H1 (cell line): ENCODE results near the gene SBNO1. TPM values are rescaled to one million over a fixed set of nuclear protein-coding genes. Genes with fewer than 3 reads are reported as not detected.

ENCODE experiments used
- CTCF ChIA-PET: fragments of 300-600 bp; sonication (Branson Sonifier 250); formaldehyde crosslinking; loops from one replicate; lab custom pipeline; 2021; ENCODE audit not compliant: partially characterized antibody; lab: Charles Lee
- POLR2A ChIA-PET: fragments of 300-600 bp; sonication (Branson Sonifier 250); formaldehyde crosslinking; loops from one replicate; lab custom pipeline; 2021; ENCODE audit warnings: inconsistent platforms; ENCODE audit not compliant: partially characterized antibody; lab: Charles Lee
- DNase-seq, 2 experiments: peaks; one replicate each; pipeline versions ENCODE4 v3.0.0 to v3.0.0-alpha.2; 2010 to 2022; ENCODE audit warnings: low spot score in 2 of 2, low read depth in 1 of 2, mixed read lengths in 1 of 2
- FAIRE-seq: peaks from 2 replicates; lab custom pipeline; 2011; peaks lifted over from hg19 to GRCh38; lab: Jason Lieb, UNC
- H2AFZ ChIP-seq: 2 replicates; pipeline ENCODE4 v1.8.1; 2012; ENCODE audit warnings: low read length, inconsistent platforms
- H2AK5ac ChIP-seq: 2 replicates; pipeline ENCODE4 v1.6.1; 2013; ENCODE audit warnings: low read depth, low read length
- H2BK120ac ChIP-seq: replicated peaks from 2 replicates; pipeline ENCODE3; 2013; ENCODE audit warnings: low read depth, low read length, inconsistent platforms
- H2BK12ac ChIP-seq: 2 replicates; pipeline ENCODE4 v1.6.1; 2013; ENCODE audit warnings: low read depth, low read length
- H2BK15ac ChIP-seq: 2 replicates; pipeline ENCODE4 v1.6.1; 2013; ENCODE audit warnings: low read length
- H2BK20ac ChIP-seq: 2 replicates; pipeline ENCODE4 v1.6.1; 2013; ENCODE audit warnings: low read length
- H2BK5ac ChIP-seq: 2 replicates; pipeline ENCODE4 v1.6.1; 2013; ENCODE audit warnings: low read depth, low read length
- H3K14ac ChIP-seq: 2 replicates; pipeline ENCODE4 v1.6.1; 2013; ENCODE audit warnings: inconsistent platforms; ENCODE audit not compliant: insufficient read length
- H3K18ac ChIP-seq: 2 replicates; pipeline ENCODE4 v1.6.1; 2013; ENCODE audit warnings: low read length; ENCODE audit errors: extremely low read depth
- H3K23ac ChIP-seq: 2 replicates; pipeline ENCODE4 v1.6.1; 2013; ENCODE audit warnings: inconsistent platforms; ENCODE audit not compliant: insufficient read length
- H3K23me2 ChIP-seq: 2 replicates; pipeline ENCODE4 v1.6.1; 2013; ENCODE audit warnings: low read depth, low read length
- H3K27ac ChIP-seq: 2 replicates; pipeline ENCODE4 v1.6.1; 2011; ENCODE audit warnings: low read depth, low read length, inconsistent platforms
- H3K27me3 ChIP-seq, 4 experiments: replicated peaks in 1 of 4; 1 replicate in 1 of 4; 2 replicates in 3 of 4; pipeline versions ENCODE4 v1.6.1 to v1.8.1; 2011 to 2013; ENCODE audit warnings: low read length in 3 of 4, mild to moderate bottlenecking in 3 of 4, inconsistent platforms in 2 of 4, mixed read lengths in 2 of 4, moderate library complexity in 1 of 4; ENCODE audit not compliant: control insufficient read depth in 3 of 4, insufficient read depth in 3 of 4; ENCODE audit errors: extremely low read depth in 1 of 4
- H3K36me3 ChIP-seq, 4 experiments: 2 replicates each; pipeline versions ENCODE4 v1.6.1 to v1.8.1; 2011 to 2013; ENCODE audit warnings: mild to moderate bottlenecking in 4 of 4, low read length in 3 of 4, moderate library complexity in 2 of 4, control low read depth in 1 of 4, inconsistent platforms in 1 of 4; ENCODE audit not compliant: insufficient read depth in 4 of 4, control insufficient read depth in 2 of 4
- H3K4ac ChIP-seq: replicated peaks from 2 replicates; pipeline ENCODE3; 2013; ENCODE audit warnings: low read length, low read depth, mixed read lengths, inconsistent platforms; ENCODE audit not compliant: insufficient read length
- H3K4me1 ChIP-seq, 4 experiments: replicated peaks in 1 of 4; 1 replicate in 1 of 4; 2 replicates in 3 of 4; pipeline versions ENCODE4 v1.6.1 to v1.8.1; 2011 to 2013; ENCODE audit warnings: low read length in 3 of 4, inconsistent platforms in 2 of 4, mixed read lengths in 1 of 4; ENCODE audit not compliant: insufficient read depth in 4 of 4, control insufficient read depth in 3 of 4
- H3K4me2 ChIP-seq, 2 experiments: 2 replicates each; pipeline versions ENCODE4 v1.6.1 to v1.8.1; 2011 to 2013; ENCODE audit warnings: low read depth in 2 of 2, low read length in 2 of 2, control low read depth in 1 of 2, inconsistent platforms in 1 of 2, mild to moderate bottlenecking in 1 of 2; ENCODE audit not compliant: insufficient read depth in 1 of 2
- H3K4me3 ChIP-seq, 4 experiments: fragments of 200-600, 300-600 bp in 1 of 4; sonication (generic), shearing (Covaris generic), sonication (Bioruptor Twin) in 1 of 4; 2 replicates each; pipeline versions ENCODE4 v1.5.1 to v1.8.1; 2011 to 2016; ENCODE audit warnings: low read length in 4 of 4, low read depth in 3 of 4, control low read depth in 2 of 4, inconsistent platforms in 2 of 4, mild to moderate bottlenecking in 2 of 4, mixed read lengths in 1 of 4, moderate library complexity in 1 of 4; ENCODE audit not compliant: insufficient read depth in 2 of 4; ENCODE audit errors: extremely low read depth in 1 of 4
- H3K56ac ChIP-seq: replicated peaks from 2 replicates; pipeline ENCODE3; 2013; ENCODE audit warnings: low read depth, mild to moderate bottlenecking, mixed read lengths, low read length, inconsistent platforms; ENCODE audit not compliant: insufficient read length
- H3K79me1 ChIP-seq: 2 replicates; pipeline ENCODE4 v1.6.1; 2013; ENCODE audit warnings: low read depth, low read length, control low read depth
- H3K79me2 ChIP-seq, 2 experiments: 2 replicates each; pipeline versions ENCODE4 v1.6.1 to v1.8.1; 2012 to 2013; ENCODE audit warnings: low read length in 2 of 2, mild to moderate bottlenecking in 2 of 2, inconsistent platforms in 1 of 2; ENCODE audit not compliant: insufficient read depth in 2 of 2, control insufficient read depth in 1 of 2
- H3K9ac ChIP-seq, 4 experiments: replicated peaks in 1 of 4; 1 replicate in 1 of 4; 2 replicates in 3 of 4; pipeline versions ENCODE4 v1.6.1 to v1.8.1; 2011 to 2013; ENCODE audit warnings: low read depth in 3 of 4, low read length in 3 of 4, control low read depth in 2 of 4, mild to moderate bottlenecking in 2 of 4, moderate library complexity in 2 of 4, inconsistent platforms in 1 of 4; ENCODE audit errors: extremely low read depth in 1 of 4
- H3K9me3 ChIP-seq, 2 experiments: 2 replicates each; pipeline versions ENCODE4 v1.6.1 to v1.8.1; 2012 to 2013; ENCODE audit warnings: mild to moderate bottlenecking in 2 of 2, moderate library complexity in 2 of 2, control low read depth in 1 of 2, inconsistent platforms in 1 of 2, low read depth in 1 of 2, low read length in 1 of 2, mixed read lengths in 1 of 2; ENCODE audit not compliant: insufficient read depth in 2 of 2
- H4K20me1 ChIP-seq, 2 experiments: replicated peaks in 1 of 2; 2 replicates each; pipeline versions ENCODE3 to v1.8.1; 2011 to 2013; ENCODE audit warnings: inconsistent platforms in 2 of 2, low read length in 2 of 2, mild to moderate bottlenecking in 1 of 2; ENCODE audit not compliant: insufficient read depth in 2 of 2, control insufficient read depth in 1 of 2
- H4K5ac ChIP-seq: 2 replicates; pipeline ENCODE4 v1.6.1; 2013; ENCODE audit warnings: low read length, low read depth, mixed read lengths, inconsistent platforms; ENCODE audit not compliant: insufficient read length
- H4K8ac ChIP-seq: 2 replicates; pipeline ENCODE4 v1.8.0; 2013; ENCODE audit warnings: mild to moderate bottlenecking, moderate library complexity, low read length, inconsistent platforms; ENCODE audit not compliant: insufficient read depth; ENCODE audit errors: extremely low read depth
- H4K91ac ChIP-seq: replicated peaks from 2 replicates; pipeline ENCODE3; 2013; ENCODE audit warnings: low read length, mixed read lengths, inconsistent platforms; ENCODE audit not compliant: insufficient read length
- BRCA1 ChIP-seq: IDR thresholded peaks from 2 replicates; pipeline ENCODE4 v1.6.1; 2012; ENCODE audit warnings: low read depth, low read length, improper control_type of control experiment
- EZH2 ChIP-seq: fragments of 200-600 bp; sonication (generic); IDR thresholded peaks from 2 replicates; pipeline ENCODE4 v1.7.1; 2012; ENCODE audit warnings: low read depth, mild to moderate bottlenecking, moderate library complexity, low read length, inconsistent platforms; ENCODE audit not compliant: severe bottlenecking
- NANOG ChIP-seq: IDR thresholded peaks from 2 replicates; pipeline ENCODE4 v1.6.1; 2011; ENCODE audit warnings: low read length, low read depth, mild to moderate bottlenecking, inconsistent platforms; ENCODE audit not compliant: insufficient read depth, poor library complexity, severe bottlenecking
- WGBS, 2 experiments: shearing (Covaris generic) in 1 of 2; methylation state at CpG; one replicate each; pipeline versions ENCODE4 v1.1.6 to v1.1.7; 2013 to 2015; ENCODE audit warnings: low lambda C conversion rate in 2 of 2, mixed read lengths in 2 of 2, inconsistent platforms in 1 of 2, low coverage in 1 of 2, missing lambda C conversion rate in 1 of 2; ENCODE audit not compliant: insufficient replicate concordance in 2 of 2, insufficient coverage in 1 of 2, insufficient read length in 1 of 2; ENCODE audit errors: extremely low coverage in 1 of 2, missing lambda C conversion rate in 1 of 2; 5-methylcytosine and 5-hydroxymethylcytosine counted together
- polyA plus RNA-seq, 7 experiments: library from polyadenylated mRNA; depleted of rRNA in 3 of 7; stranded (reverse) in 5 of 7; unstranded in 2 of 7; fragments of >200 nt in 5 of 7; fragments of 200-250 nt in 2 of 7; gene quantifications; 1 replicate in 5 of 7; 2 replicates in 1 of 7; 4 replicates in 1 of 7; pipeline versions ENCODE4 v1.2.1 to v1.2.3, GENCODE V29; 2011 to 2013; ENCODE audit warnings: missing spikeins in 2 of 7, mixed read lengths in 2 of 7
- total RNA-seq: library from RNA; stranded (reverse); fragmentation: NEBNext Ultra II Directional; extraction: Animal tissue kit (Norgen Biotek cat#: 25700); gene quantifications from 2 replicates; pipeline ENCODE4 v1.2.1, GENCODE V29; 2021

SBNO1 gene
- total and polyA plus RNA-seq, 2 of the 8 experiments (the other 6 are each of a cell fraction or from before 2014, with no cell fraction given): 6.7 to 57.7 TPM

DNA sequence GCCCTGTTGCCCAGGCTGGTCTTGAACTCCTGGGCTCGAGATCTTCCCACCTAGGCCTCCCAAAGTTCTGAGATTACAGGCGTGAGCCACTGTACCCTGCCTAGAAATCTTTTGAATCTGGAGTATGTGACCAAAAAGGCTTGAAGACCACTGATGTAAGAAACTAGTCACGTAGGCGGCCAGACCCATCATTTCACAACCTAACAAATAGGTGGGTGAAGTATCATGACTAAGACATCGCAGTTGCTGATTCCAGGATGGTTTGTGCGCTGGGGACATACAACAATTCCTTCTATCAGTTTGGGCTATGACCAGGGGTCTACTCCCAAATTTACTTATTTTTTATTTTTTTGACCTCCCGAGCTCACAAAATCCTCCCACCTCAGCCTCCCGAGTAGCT, 81.2 kb downstream of the SBNO1 start:
- ChIA-PET POLR2A (no interaction called here), CTCF (interaction anchor here (0.7 to 1.4 kb wide), 2 partner anchors 19 to 646 kb away, joined by 3 read pairs; no protein-coding TSS in a partner anchor)
- Histone ChIP-seq H4K91ac (no peak overlapping the region), H2AFZ (no peak overlapping the region), H3K56ac (no peak overlapping the region), H3K4me1 (no peaks in the 10 kb centered on the region; a peak in 1 of 7 replicates), H3K9me3 (no peaks in the 10 kb centered on the region), H3K4ac (no peak overlapping the region), H3K9ac (no peak overlapping the region), H3K27me3 (no peaks in the 10 kb centered on the region), H3K4me2 (no peak overlapping the region), H4K20me1 (peaks cover 0 to 3% of the 10 kb centered on the region in 2 experiments), H3K23me2 (no peaks in the 10 kb centered on the region), H3K23ac (no peak overlapping the region), H3K18ac (no peak overlapping the region), H4K8ac (no peak overlapping the region), H3K4me3 (no peak overlapping the region), H2BK5ac (no peak overlapping the region), H3K79me1 (no peaks in the 10 kb centered on the region), H2BK15ac (no peak overlapping the region), H3K79me2 (no peaks in the 10 kb centered on the region), H3K14ac (no peak overlapping the region), H2AK5ac (no peak overlapping the region), H3K27ac (no peak overlapping the region), H2BK20ac (no peak overlapping the region), H2BK12ac (no peak overlapping the region), H4K5ac (no peak overlapping the region), H3K36me3 (no peaks in the 10 kb centered on the region; a peak in 1 of 8 replicates), H2BK120ac (no peak overlapping the region)
- TF ChIP-seq NANOG (no peak), EZH2 (no peak), BRCA1 (no peak)
- FAIRE-seq (no peak), DNase-seq (no peak)
- WGBS, 2 experiments: 87% methylated on average over 8 of the region's 8 CpGs; no CpG with 5 or more reads in 1 of the 2 experiments
